WI38 (cell line): ENCODE measurements around the gene BCL2L15.

ENCODE experiments used
- H3K4me3 ChIP-seq: 2 replicates; pipeline ENCODE4 v1.5.1; 2011; ENCODE audit warnings: low read depth, mild to moderate bottlenecking, control low read depth, low read length
- TF ChIP-seq, protein P1 (sequence below): IDR thresholded peaks from 2 replicates; pipeline ENCODE4 v1.5.1; 2012; ENCODE audit warnings: low read depth, mild to moderate bottlenecking, control low read depth, low read length

BCL2L15 gene

DNA sequence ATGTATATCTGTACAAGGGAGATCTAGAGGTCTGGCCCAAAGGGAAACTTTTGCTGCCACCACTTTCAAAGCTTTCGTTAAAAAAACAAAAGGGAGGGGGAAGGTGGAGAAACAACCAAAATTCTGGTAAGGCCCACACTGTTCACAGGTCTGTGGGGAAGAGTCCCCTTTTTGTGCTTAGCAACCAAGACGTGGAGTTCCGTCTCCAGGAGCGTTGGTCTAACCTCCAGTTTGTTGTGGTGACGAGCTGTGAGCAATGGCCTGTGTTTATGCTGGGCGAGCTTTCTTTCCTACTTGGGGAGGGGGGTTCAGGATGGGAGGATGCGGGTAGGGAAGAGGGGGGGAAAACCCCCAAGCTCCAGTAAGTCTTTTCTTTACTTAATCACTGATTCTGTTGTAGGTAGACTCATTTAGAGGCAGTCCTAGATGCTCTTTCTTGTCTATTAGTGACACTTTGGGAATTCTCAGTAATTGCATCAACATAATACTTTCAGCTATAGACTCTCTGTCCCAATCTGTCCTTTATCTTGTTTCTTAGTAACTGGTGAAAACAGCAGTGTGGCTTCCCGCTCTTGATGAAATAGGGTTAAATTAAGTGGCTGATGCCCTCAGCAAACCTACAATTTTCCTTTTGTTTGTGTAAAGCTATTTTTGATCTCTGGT, 43.2 kb upstream of the BCL2L15 start:
- TF ChIP-seq, protein P1, sequence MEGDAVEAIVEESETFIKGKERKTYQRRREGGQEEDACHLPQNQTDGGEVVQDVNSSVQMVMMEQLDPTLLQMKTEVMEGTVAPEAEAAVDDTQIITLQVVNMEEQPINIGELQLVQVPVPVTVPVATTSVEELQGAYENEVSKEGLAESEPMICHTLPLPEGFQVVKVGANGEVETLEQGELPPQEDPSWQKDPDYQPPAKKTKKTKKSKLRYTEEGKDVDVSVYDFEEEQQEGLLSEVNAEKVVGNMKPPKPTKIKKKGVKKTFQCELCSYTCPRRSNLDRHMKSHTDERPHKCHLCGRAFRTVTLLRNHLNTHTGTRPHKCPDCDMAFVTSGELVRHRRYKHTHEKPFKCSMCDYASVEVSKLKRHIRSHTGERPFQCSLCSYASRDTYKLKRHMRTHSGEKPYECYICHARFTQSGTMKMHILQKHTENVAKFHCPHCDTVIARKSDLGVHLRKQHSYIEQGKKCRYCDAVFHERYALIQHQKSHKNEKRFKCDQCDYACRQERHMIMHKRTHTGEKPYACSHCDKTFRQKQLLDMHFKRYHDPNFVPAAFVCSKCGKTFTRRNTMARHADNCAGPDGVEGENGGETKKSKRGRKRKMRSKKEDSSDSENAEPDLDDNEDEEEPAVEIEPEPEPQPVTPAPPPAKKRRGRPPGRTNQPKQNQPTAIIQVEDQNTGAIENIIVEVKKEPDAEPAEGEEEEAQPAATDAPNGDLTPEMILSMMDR = no peak
- peak overlapping the region; percentile 99 for H3K4me3 ChIP-seq

- H3K4me3 ChIP-seq = peak overlapping the region; percentile 99
- TF ChIP-seq, protein P1 = no peak
Observed at GRCh38 chr1:113929750-113930498, 42.5 kb upstream of the BCL2L15 start.

GRCh38 chr1:113928941-113929749, 41.8 kb upstream of the BCL2L15 start, which contains the start of gene HIPK1:
Gene HIPK1 (plus strand): TSS chr1:113929324.
- TF ChIP-seq, protein P1 = no peak
- peak within 1 kb of the TSS; percentile 99 for H3K4me3 ChIP-seq

- peak overlapping the region; percentile 99 for H3K4me3 ChIP-seq
- TF ChIP-seq, protein P1 = no peak
Observed at GRCh38 chr1:113928187-113928930, 41.0 kb upstream of the BCL2L15 start.

DNA sequence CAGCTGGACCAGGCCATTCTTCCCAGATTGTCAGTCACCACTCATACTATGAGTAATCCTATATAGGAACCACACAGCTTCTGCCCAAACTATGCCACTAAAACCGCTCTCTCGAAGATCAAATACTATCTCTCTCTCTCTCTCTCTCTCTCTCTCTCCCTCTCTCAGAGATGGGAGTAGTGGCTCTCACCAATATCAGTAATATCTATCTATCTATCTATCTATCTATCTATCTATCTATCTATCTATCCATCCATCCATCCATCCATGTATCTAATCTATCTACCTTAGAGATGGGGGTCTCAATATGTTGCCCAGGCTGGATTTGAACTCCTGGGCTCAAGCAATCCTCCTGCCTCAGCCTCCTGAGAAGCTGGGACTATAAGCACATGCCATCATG, 37.1 kb upstream of the BCL2L15 start:
- no peak overlapping the region for H3K4me3 ChIP-seq
- TF ChIP-seq, protein P1 = no peak

GRCh38 chr1:113922957-113923356, 35.6 kb upstream of the BCL2L15 start:
- H3K4me3 ChIP-seq = no peak overlapping the region
- TF ChIP-seq, protein P1 = no peak
